Neural crest cell (in vitro differentiated cells): Measurements from ENCODE around the gene SPEN. TPM values are rescaled to one million over a fixed set of nuclear protein-coding genes. Genes with fewer than 3 reads are reported as not detected.

ENCODE experiments used
- DNase-seq: peaks from one replicate; pipeline ENCODE4 v3.0.0; 2021; ENCODE audit warnings: low read depth, mixed read lengths, low spot score
- H3K27ac Mint-ChIP-seq: one replicate; pipeline ENCODE4 v1.8.0; 2021; ENCODE audit warnings: mild to moderate bottlenecking, mixed read lengths; ENCODE audit not compliant: unreplicated experiment
- H3K27me3 Mint-ChIP-seq: 2 replicates; pipeline ENCODE4 v1.8.0; 2021; ENCODE audit warnings: low read depth, mild to moderate bottlenecking, mixed read lengths
- H3K36me3 Mint-ChIP-seq: 2 replicates; pipeline ENCODE4 v1.8.0; 2021; ENCODE audit warnings: low read depth, mild to moderate bottlenecking, mixed read lengths
- H3K4me1 Mint-ChIP-seq: 2 replicates; pipeline ENCODE4 v1.8.0; 2021; ENCODE audit warnings: mixed read lengths
- H3K4me3 Mint-ChIP-seq: one replicate; pipeline ENCODE4 v1.8.0; 2021; ENCODE audit warnings: mild to moderate bottlenecking, mixed read lengths
- H3K9me3 Mint-ChIP-seq: 2 replicates; pipeline ENCODE4 v1.8.0; 2021; ENCODE audit warnings: mixed read lengths
- CTCF ChIP-seq: fragments of 200-600 bp; sonication (generic); conservative IDR thresholded peaks from 2 replicates; pipeline ENCODE4 v1.5.0; 2021; ENCODE audit warnings: antibody characterized with exemption, mild to moderate bottlenecking
- total RNA-seq: library from RNA; stranded (reverse); gene quantifications from 2 replicates; pipeline ENCODE4 v1.2.1, GENCODE V29; 2021

SPEN gene
- total RNA-seq, 1 donor from 2014 or later: 69.4 TPM

- TF ChIP-seq CTCF: no peak
- Mint-ChIP-seq H3K36me3 (no peaks in the 10 kb centered on the region), H3K9me3 (peaks cover 2% of the 10 kb centered on the region), H3K27me3 (no peaks in the 10 kb centered on the region), H3K4me3 (no peak overlapping the region), H3K27ac (no peak overlapping the region), H3K4me1 (peaks cover 15% of the 10 kb centered on the region)
- DNase-seq: no peak
Observed at GRCh38 chr1:15867288-15867687, 19.8 kb downstream of the SPEN start.

GRCh38 chr1:15869413-15869812 lies 21.9 kb downstream of the SPEN start:
- TF ChIP-seq CTCF: no peak
- DNase-seq: no peak
- peaks cover 15% of the 10 kb centered on the region for H3K4me1 Mint-ChIP-seq
- H3K4me3 Mint-ChIP-seq: no peak overlapping the region
- H3K9me3 Mint-ChIP-seq: peaks cover 2% of the 10 kb centered on the region
- no peaks in the 10 kb centered on the region for H3K27me3 Mint-ChIP-seq
- H3K27ac Mint-ChIP-seq: no peak overlapping the region
- H3K36me3 Mint-ChIP-seq: peaks cover 2% of the 10 kb centered on the region

- no peak for DNase-seq
Observed at GRCh38 chr1:15870421-15870820, 22.9 kb downstream of the SPEN start.

GRCh38 chr1:15874471-15874870 lies 27.0 kb downstream of the SPEN start:
- no peak for DNase-seq
- H3K36me3 Mint-ChIP-seq: peaks cover 6% of the 10 kb centered on the region
- no peaks in the 10 kb centered on the region for H3K27me3 Mint-ChIP-seq
- no peak for TF ChIP-seq CTCF
- H3K27ac Mint-ChIP-seq: no peak overlapping the region
- H3K4me3 Mint-ChIP-seq: no peak overlapping the region
- no peaks in the 10 kb centered on the region for H3K9me3 Mint-ChIP-seq
- peaks cover 12% of the 10 kb centered on the region for H3K4me1 Mint-ChIP-seq

More at GRCh38 chr1:15870421-15870820, 22.9 kb downstream of the SPEN start:
- peaks cover 2% of the 10 kb centered on the region for H3K36me3 Mint-ChIP-seq
- H3K4me3 Mint-ChIP-seq: no peak overlapping the region
- peaks cover 2% of the 10 kb centered on the region for H3K9me3 Mint-ChIP-seq
- H3K27me3 Mint-ChIP-seq: no peaks in the 10 kb centered on the region
- H3K27ac Mint-ChIP-seq: no peak overlapping the region
- no peak for TF ChIP-seq CTCF
- H3K4me1 Mint-ChIP-seq: peaks cover 15% of the 10 kb centered on the region

- H3K27me3 Mint-ChIP-seq: no peaks in the 10 kb centered on the region
- no peak for DNase-seq
- peak; percentile 52 for TF ChIP-seq CTCF
- H3K9me3 Mint-ChIP-seq: no peaks in the 10 kb centered on the region
- no peak overlapping the region for H3K27ac Mint-ChIP-seq
- no peak overlapping the region for H3K4me3 Mint-ChIP-seq
- H3K4me1 Mint-ChIP-seq: peaks cover 5% of the 10 kb centered on the region
- H3K36me3 Mint-ChIP-seq: peaks cover 6% of the 10 kb centered on the region
Observed at GRCh38 chr1:15876357-15877055, 29.0 kb downstream of the SPEN start.
